Progenitor cell of endocrine pancreas (in vitro differentiated cells): ENCODE results near the gene ZMAT3. TPM values are rescaled to one million over a fixed set of nuclear protein-coding genes. Genes with fewer than 3 reads are reported as not detected.

Source experiments
- DNase-seq: peaks from one replicate; pipeline ENCODE4 v3.0.0; 2021; ENCODE audit warnings: low spot score; ENCODE audit not compliant: unreplicated experiment
- H3K27ac Mint-ChIP-seq: 2 replicates; pipeline ENCODE4 v1.8.0; 2021; ENCODE audit warnings: mild to moderate bottlenecking, moderate library complexity, mixed read lengths
- H3K27me3 Mint-ChIP-seq: 2 replicates; pipeline ENCODE4 v1.8.0; 2021; ENCODE audit warnings: mixed read lengths
- H3K36me3 Mint-ChIP-seq: 2 replicates; pipeline ENCODE4 v1.8.0; 2022; ENCODE audit warnings: mixed read lengths; ENCODE audit not compliant: insufficient read depth
- H3K4me1 Mint-ChIP-seq: 2 replicates; pipeline ENCODE4 v1.8.0; 2021; ENCODE audit warnings: low read depth, mixed read lengths
- H3K4me3 Mint-ChIP-seq: 2 replicates; pipeline ENCODE4 v1.8.0; 2021; ENCODE audit warnings: low read depth, mild to moderate bottlenecking, moderate library complexity, mixed read lengths
- H3K9me3 Mint-ChIP-seq: 2 replicates; pipeline ENCODE4 v1.8.0; 2021; ENCODE audit warnings: low read depth, mixed read lengths
- CTCF ChIP-seq: fragments of 200-600 bp; sonication (generic); IDR thresholded peaks from one replicate; pipeline ENCODE4 v1.5.0; 2021; ENCODE audit warnings: antibody characterized with exemption, mild to moderate bottlenecking; ENCODE audit not compliant: unreplicated experiment
- total RNA-seq: library from RNA; stranded (reverse); gene quantifications from 2 replicates; pipeline ENCODE4 v1.2.1, GENCODE V29; 2021

ZMAT3 gene
- total RNA-seq, 1 donor from 2014 or later, result 13.6 TPM

- no peaks in the 10 kb centered on the region for H3K9me3 Mint-ChIP-seq
- DNase-seq, result no peak
- H3K4me3 Mint-ChIP-seq, result no peak overlapping the region
- peaks cover 3% of the 10 kb centered on the region for H3K4me1 Mint-ChIP-seq
- TF ChIP-seq CTCF, result no peak
- H3K27me3 Mint-ChIP-seq, result no peaks in the 10 kb centered on the region
- no peak overlapping the region for H3K27ac Mint-ChIP-seq
- H3K36me3 Mint-ChIP-seq, result peaks cover 6% of the 10 kb centered on the region
Measured at GRCh38 chr3:179020112-179020511, 51.5 kb downstream of the ZMAT3 start.

GRCh38 chr3:179018808-179019207 is 52.8 kb downstream of the ZMAT3 start:
- TF ChIP-seq CTCF, result no peak

GRCh38 chr3:179016979-179017670 is 54.5 kb downstream of the ZMAT3 start:
- no peak for TF ChIP-seq CTCF
- no peaks in the 10 kb centered on the region for H3K36me3 Mint-ChIP-seq
- peaks cover 3% of the 10 kb centered on the region for H3K4me1 Mint-ChIP-seq
- DNase-seq, result no peak
- no peaks in the 10 kb centered on the region for H3K27me3 Mint-ChIP-seq
- no peak overlapping the region for H3K27ac Mint-ChIP-seq
- H3K4me3 Mint-ChIP-seq, result no peak overlapping the region
- peaks cover 3% of the 10 kb centered on the region for H3K9me3 Mint-ChIP-seq

More at GRCh38 chr3:179018808-179019207, 52.8 kb downstream of the ZMAT3 start:
- H3K27me3 Mint-ChIP-seq, result no peaks in the 10 kb centered on the region
- peaks cover 3% of the 10 kb centered on the region for H3K4me1 Mint-ChIP-seq
- no peak overlapping the region for H3K4me3 Mint-ChIP-seq
- H3K9me3 Mint-ChIP-seq, result no peaks in the 10 kb centered on the region
- DNase-seq, result no peak
- H3K36me3 Mint-ChIP-seq, result peaks cover under 1% of the 10 kb centered on the region
- H3K27ac Mint-ChIP-seq, result no peak overlapping the region

- H3K4me1 Mint-ChIP-seq, result peaks cover 3% of the 10 kb centered on the region
- H3K27me3 Mint-ChIP-seq, result no peaks in the 10 kb centered on the region
- no peaks in the 10 kb centered on the region for H3K36me3 Mint-ChIP-seq
- H3K9me3 Mint-ChIP-seq, result peaks cover 7% of the 10 kb centered on the region
- TF ChIP-seq CTCF, result peak; percentile 85
- no peak overlapping the region for H3K27ac Mint-ChIP-seq
- DNase-seq, result peak; percentile 34
- H3K4me3 Mint-ChIP-seq, result no peak overlapping the region
Measured at GRCh38 chr3:179015551-179016020, 56.0 kb downstream of the ZMAT3 start.

GRCh38 chr3:179005706-179006105 is 65.9 kb downstream of the ZMAT3 start:
- Mint-ChIP-seq H3K27me3 (no peaks in the 10 kb centered on the region), H3K36me3 (peaks cover 2% of the 10 kb centered on the region)

More at GRCh38 chr3:179005706-179006105, 65.9 kb downstream of the ZMAT3 start:
- no peak for TF ChIP-seq CTCF
- Mint-ChIP-seq H3K27ac (no peak overlapping the region), H3K4me3 (no peak overlapping the region), H3K9me3 (peaks cover 26% of the 10 kb centered on the region), H3K4me1 (no peaks in the 10 kb centered on the region)
- no peak for DNase-seq
